BE2C (cell line): ENCODE measurements around the gene KIAA1217.

Experiments
- DNase-seq: peaks from one replicate; pipeline ENCODE4 v3.0.0-alpha.2; 2020
- H3K27me3 ChIP-seq: fragments of 250-450 bp; sonication (Bioruptor Pico); 2 replicates; pipeline ENCODE4 v1.5.1; 2020; ENCODE audit warnings: mild to moderate bottlenecking
- H3K36me3 ChIP-seq: fragments of 250-450 bp; sonication (Bioruptor Pico); 2 replicates; pipeline ENCODE4 v1.5.1; 2020; ENCODE audit warnings: mild to moderate bottlenecking
- H3K4me1 ChIP-seq: fragments of 250-450 bp; sonication (Bioruptor Pico); 2 replicates; pipeline ENCODE4 v1.5.1; 2020
- H3K4me3 ChIP-seq: 2 replicates; pipeline ENCODE4 v1.5.1; 2011; ENCODE audit warnings: low read depth, low read length
- H3K9me3 ChIP-seq: fragments of 250-450 bp; sonication (Bioruptor Pico); 2 replicates; pipeline ENCODE4 v1.5.1; 2020
- CTCF ChIP-seq: IDR thresholded peaks from 2 replicates; pipeline ENCODE4 v1.5.1; 2012; ENCODE audit warnings: mild to moderate bottlenecking, low read depth, low read length

KIAA1217 gene

GRCh38 chr10:24493165-24493564, 284.2 kb downstream of the KIAA1217 start:
- Histone ChIP-seq H3K4me1 (no peaks in the 10 kb centered on the region), H3K9me3 (no peaks in the 10 kb centered on the region), H3K27me3 (no peaks in the 10 kb centered on the region), H3K36me3 (no peaks in the 10 kb centered on the region), H3K4me3 (no peak overlapping the region)
- no peak for DNase-seq
- TF ChIP-seq CTCF: no peak

- Histone ChIP-seq H3K27me3 (no peaks in the 10 kb centered on the region), H3K9me3 (no peaks in the 10 kb centered on the region), H3K4me1 (no peaks in the 10 kb centered on the region), H3K4me3 (no peak overlapping the region), H3K36me3 (no peaks in the 10 kb centered on the region)
- TF ChIP-seq CTCF: no peak
- DNase-seq: no peak
These were observed 285.3 kb downstream of the KIAA1217 start for GRCh38 chr10:24494236-24494635.

- no peaks in the 10 kb centered on the region for H3K9me3 ChIP-seq
- no peaks in the 10 kb centered on the region for H3K36me3 ChIP-seq
- no peak for TF ChIP-seq CTCF
- no peak for DNase-seq
- H3K4me1 ChIP-seq: no peaks in the 10 kb centered on the region
- no peak overlapping the region for H3K4me3 ChIP-seq
- no peaks in the 10 kb centered on the region for H3K27me3 ChIP-seq
These were observed 285.8 kb downstream of the KIAA1217 start for GRCh38 chr10:24494777-24495176.

GRCh38 chr10:24495666-24496460, 286.9 kb downstream of the KIAA1217 start:
- no peaks in the 10 kb centered on the region for H3K36me3 ChIP-seq
- DNase-seq: no peak
- TF ChIP-seq CTCF: no peak
- H3K27me3 ChIP-seq: no peaks in the 10 kb centered on the region
- H3K4me1 ChIP-seq: no peaks in the 10 kb centered on the region
- H3K4me3 ChIP-seq: no peak overlapping the region
- H3K9me3 ChIP-seq: no peaks in the 10 kb centered on the region

GRCh38 chr10:24496906-24497305, 288.0 kb downstream of the KIAA1217 start:
- Histone ChIP-seq H3K9me3 (no peaks in the 10 kb centered on the region), H3K4me1 (no peaks in the 10 kb centered on the region), H3K36me3 (no peaks in the 10 kb centered on the region), H3K27me3 (no peaks in the 10 kb centered on the region), H3K4me3 (no peak overlapping the region)
- no peak for DNase-seq
- no peak for TF ChIP-seq CTCF

GRCh38 chr10:24501056-24501711, 292.2 kb downstream of the KIAA1217 start:
- H3K4me1 ChIP-seq: no peaks in the 10 kb centered on the region
- no peak overlapping the region for H3K4me3 ChIP-seq
- H3K27me3 ChIP-seq: no peaks in the 10 kb centered on the region
- no peak for DNase-seq
- TF ChIP-seq CTCF: no peak
- H3K36me3 ChIP-seq: no peaks in the 10 kb centered on the region
- H3K9me3 ChIP-seq: no peaks in the 10 kb centered on the region
